NCI-H345 (cell line): ENCODE data around the gene CST3.
"Not testable (repeated sequence)": the region's sequence is repeated elsewhere in the genome, so short reads cannot be mapped to it uniquely, and the experiment has no call there.

ENCODE experiments used
- DNase-seq: peaks from one replicate; lab custom pipeline; 2025; lab: John Stamatoyannopoulos, UW

CST3 gene

GRCh38 chr20:23637282-23638221, at the start of gene CST3:
Gene CST3, minus strand, starts transcription at chr20:23637955. Its CDS starts 93 bp downstream, at chr20:23637862.
- DNase-seq: peak; percentile 92

GRCh38 chr20:23686046-23686750, 48.4 kb upstream of the CST3 start:
- DNase-seq: no peak

GRCh38 chr20:23685529-23685896, 47.8 kb upstream of the CST3 start:
- peak; percentile 29 for DNase-seq

- no peak for DNase-seq
Observed at GRCh38 chr20:23684261-23684660, 46.5 kb upstream of the CST3 start.

- no peak for DNase-seq
Observed at GRCh38 chr20:23683807-23684206, 46.1 kb upstream of the CST3 start.

GRCh38 chr20:23683281-23683680, 45.5 kb upstream of the CST3 start:
- no peak for DNase-seq

- no peak for DNase-seq
Observed at GRCh38 chr20:23680146-23680545, 42.4 kb upstream of the CST3 start.

- DNase-seq: no peak
Observed at GRCh38 chr20:23679133-23680092, 41.7 kb upstream of the CST3 start.

GRCh38 chr20:23673209-23673608, 35.5 kb upstream of the CST3 start:
- DNase-seq: no peak

- no peak for DNase-seq
Observed at GRCh38 chr20:23672158-23672557, 34.4 kb upstream of the CST3 start.

- no peak for DNase-seq
Observed at GRCh38 chr20:23671479-23671878, 33.7 kb upstream of the CST3 start.

GRCh38 chr20:23670361-23670760, 32.6 kb upstream of the CST3 start:
- DNase-seq: no peak

GRCh38 chr20:23669866-23670265, 32.1 kb upstream of the CST3 start:
- DNase-seq: no peak

- no peak for DNase-seq
Observed at GRCh38 chr20:23669327-23669726, 31.6 kb upstream of the CST3 start.

- peak; percentile 72 for DNase-seq
Observed at GRCh38 chr20:23668477-23668951, 30.8 kb upstream of the CST3 start.

GRCh38 chr20:23667666-23668065, 29.9 kb upstream of the CST3 start:
- DNase-seq: no peak

- no peak for DNase-seq
Observed at GRCh38 chr20:23666698-23667097, 28.9 kb upstream of the CST3 start.

- no peak for DNase-seq
Observed at GRCh38 chr20:23666189-23666588, 28.4 kb upstream of the CST3 start.

GRCh38 chr20:23664954-23665353, 27.2 kb upstream of the CST3 start:
- DNase-seq: no peak

- DNase-seq: not testable (repeated sequence)
Observed at GRCh38 chr20:23664046-23664445, 26.3 kb upstream of the CST3 start.

- DNase-seq: no peak
Observed at GRCh38 chr20:23663180-23663579, 25.4 kb upstream of the CST3 start.
